ENCODE results near the gene GPR179. TPM values are rescaled to one million over a fixed set of nuclear protein-coding genes. Genes with fewer than 3 reads are reported as not detected.
A peak's percentile ranks its signal among the peaks of the same experiment; 100 is the strongest.
"Not testable (repeated sequence)": the region's sequence is repeated elsewhere in the genome, so short reads cannot be mapped to it uniquely, and the experiment has no call there.

Gene GPR179
- total RNA-seq, 1 experiment from 2014 or later = not detected

DNA sequence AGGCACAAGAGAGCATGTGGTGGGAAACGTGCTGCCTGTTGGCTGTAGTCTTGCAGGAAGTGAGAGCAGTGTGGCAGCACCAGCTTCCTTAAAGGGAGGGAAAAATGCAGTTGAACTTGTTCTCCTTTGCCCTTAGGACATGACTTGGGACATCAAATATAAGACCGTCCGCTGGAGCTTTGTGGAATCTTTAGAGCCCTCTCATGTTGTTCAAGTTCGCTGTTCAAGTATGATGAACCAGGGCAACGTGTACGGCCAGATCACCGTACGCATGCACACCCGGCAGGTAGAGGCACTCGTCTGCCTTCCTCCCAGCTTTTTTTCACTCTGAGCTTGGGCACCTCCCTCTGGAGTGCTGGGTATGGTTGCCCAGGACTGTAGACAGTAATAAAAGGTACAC, 23.3 kb downstream of the GPR179 start:
- Histone ChIP-seq H3K27me3 (no peaks in the 10 kb centered on the region), H3K4me3 (no peak overlapping the region), H3K4me1 (no peaks in the 10 kb centered on the region), H3K27ac (no peak overlapping the region), H3K36me3 (peaks cover 20% of the 10 kb centered on the region), H3K9me3 (replicated peaks) (no peaks in the 10 kb centered on the region)
- DNase-seq = no peak

GRCh38 chr17:38317081-38317480, 26.7 kb downstream of the GPR179 start:
- H3K4me3 ChIP-seq = no peak overlapping the region
- peaks cover 14% of the 10 kb centered on the region for H3K36me3 ChIP-seq
- no peaks in the 10 kb centered on the region for H3K4me1 ChIP-seq
- H3K27me3 ChIP-seq = no peaks in the 10 kb centered on the region
- no peak overlapping the region for H3K27ac ChIP-seq
- H3K9me3 ChIP-seq (replicated peaks) = no peaks in the 10 kb centered on the region
- no peak for DNase-seq

GRCh38 chr17:38315497-38315896, 28.3 kb downstream of the GPR179 start:
- no peaks in the 10 kb centered on the region for H3K9me3 ChIP-seq (replicated peaks)
- H3K4me3 ChIP-seq = no peak overlapping the region
- no peaks in the 10 kb centered on the region for H3K27me3 ChIP-seq
- no peaks in the 10 kb centered on the region for H3K4me1 ChIP-seq
- H3K36me3 ChIP-seq = peaks cover 12% of the 10 kb centered on the region
- H3K27ac ChIP-seq = no peak overlapping the region
- no peak for DNase-seq

- H3K27ac ChIP-seq = peak within 1 kb of the TSS; percentile 24; the same call in 1 of the 2 replicates
- DNase-seq = peak; percentile 98
- not testable (repeated sequence) for H3K36me3 ChIP-seq; H3K27me3 ChIP-seq; H3K9me3 ChIP-seq (replicated peaks); H3K4me1 ChIP-seq
- H3K4me3 ChIP-seq = peak within 1 kb of the TSS; percentile 58
These were observed 46.8 kb downstream of the GPR179 start, which contains the start of gene MRPL45 for GRCh38 chr17:38296834-38297517. MRPL45 (plus strand) TSS chr17:38297168; CDS start chr17:38297184, 16 bp downstream.

GRCh38 chr17:38295602-38296365, 48.0 kb downstream of the GPR179 start:
- H3K4me1 ChIP-seq; H3K9me3 ChIP-seq (replicated peaks); DNase-seq; H3K4me3 ChIP-seq; H3K27ac ChIP-seq; H3K27me3 ChIP-seq; H3K36me3 ChIP-seq: not testable (repeated sequence)

DNA sequence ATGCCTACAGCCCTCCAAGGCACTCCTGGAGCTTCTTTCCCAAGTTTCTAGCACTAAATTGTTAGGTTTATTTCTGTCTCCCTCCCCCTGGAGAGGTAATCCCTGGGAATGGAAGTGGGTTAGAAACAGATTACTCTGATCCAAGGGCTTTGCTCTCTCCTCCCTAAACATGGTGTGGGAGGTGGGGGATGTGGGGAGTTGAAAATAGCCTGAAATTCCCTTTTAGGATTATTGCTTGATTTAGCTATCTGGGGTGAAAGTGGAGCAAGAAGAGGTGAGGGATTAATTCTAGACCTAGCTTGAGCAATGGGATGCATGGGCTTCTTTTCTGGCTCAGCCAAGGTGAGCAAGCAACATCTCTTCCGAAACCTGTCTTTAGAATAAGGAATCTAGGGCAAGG, 54.0 kb downstream of the GPR179 start:
- not testable (repeated sequence) for DNase-seq, H3K36me3 ChIP-seq

GRCh38 chr17:38288217-38288827, 55.4 kb downstream of the GPR179 start:
- H3K36me3 ChIP-seq; H3K9me3 ChIP-seq (replicated peaks); H3K4me1 ChIP-seq; H3K27ac ChIP-seq; H3K27me3 ChIP-seq; H3K4me3 ChIP-seq: not testable (repeated sequence)
- DNase-seq = peak; percentile 23 to 51

More for the DNA sequence above, 54.0 kb downstream of the GPR179 start:
- H3K4me1 ChIP-seq; H3K9me3 ChIP-seq (replicated peaks); H3K27me3 ChIP-seq; H3K27ac ChIP-seq; H3K4me3 ChIP-seq: not testable (repeated sequence)

- Histone ChIP-seq H3K27ac (peak overlapping the region; percentile 71), H3K4me3 (peak overlapping the region; percentile 35)
- not testable (repeated sequence) for H3K27me3 ChIP-seq; H3K9me3 ChIP-seq (replicated peaks); H3K4me1 ChIP-seq; H3K36me3 ChIP-seq
- peak; percentile 85 for DNase-seq
These were observed 57.2 kb downstream of the GPR179 start for GRCh38 chr17:38286501-38287091.

- not testable (repeated sequence) for DNase-seq; H3K9me3 ChIP-seq (replicated peaks); H3K36me3 ChIP-seq; H3K27me3 ChIP-seq; H3K4me3 ChIP-seq; H3K27ac ChIP-seq; H3K4me1 ChIP-seq
These were observed 57.8 kb downstream of the GPR179 start for GRCh38 chr17:38285994-38286393.

Other genes starting within 250 kb of the GPR179 start
- gene TBC1D3E, start 216.0 kb downstream of the GPR179 start, total RNA-seq (2014; rRNA removed; shearing (Covaris generic)) = not detected in 2 replicates
- gene TBC1D3, start 151.4 kb downstream of the GPR179 start, total RNA-seq (2014; rRNA removed; shearing (Covaris generic)) = not detected in 2 replicates
- gene MRPL45, start 46.8 kb downstream of the GPR179 start, total RNA-seq (2014; rRNA removed; shearing (Covaris generic)) = 41.9 and 42.3 TPM in 2 replicates
- 18.7 and 21.0 TPM in 2 replicates for gene SOCS7, start 7.9 kb upstream of the GPR179 start, total RNA-seq (2014; rRNA removed; shearing (Covaris generic))
- gene ARHGAP23, start 84.5 kb upstream of the GPR179 start, total RNA-seq (2014; rRNA removed; shearing (Covaris generic)) = 35.7 and 37.9 TPM in 2 replicates

All from SJCRH30 (cell line).